22Rv1 (cell line): ENCODE results near the gene OSER1.

Source experiments
- CTCF ChIP-seq: fragments of 450-650 bp; IDR thresholded peaks from 2 replicates; pipeline ENCODE4 v1.5.1; 2017; ENCODE audit warnings: mild to moderate bottlenecking
- ZFX ChIP-seq: fragments of 450-650 bp; IDR thresholded peaks from 2 replicates; pipeline ENCODE4 v1.6.1; 2017; ENCODE audit warnings: antibody characterized with exemption, borderline replicate concordance

- no peak for TF ChIP-seq ZFX
- peak; percentile 84 for TF ChIP-seq CTCF
These were observed 4.6 kb upstream of the OSER1 start for GRCh38 chr20:44215125-44215524.
